Nephron progenitor cell (in vitro differentiated cells): ENCODE data around the gene PIPOX.

Experiments
- DNase-seq: peaks from one replicate; pipeline ENCODE4 v3.0.0; 2021
- H3K27ac Mint-ChIP-seq: 2 replicates; pipeline ENCODE4 v1.8.0; 2021; ENCODE audit warnings: mild to moderate bottlenecking, moderate library complexity, mixed read lengths
- H3K27me3 Mint-ChIP-seq: 2 replicates; pipeline ENCODE4 v1.8.0; 2021; ENCODE audit warnings: mild to moderate bottlenecking, low read depth, mixed read lengths; ENCODE audit not compliant: poor library complexity
- H3K36me3 Mint-ChIP-seq: 2 replicates; pipeline ENCODE4 v1.8.0; 2021; ENCODE audit warnings: low read depth, mixed read lengths
- H3K4me1 Mint-ChIP-seq: 2 replicates; pipeline ENCODE4 v1.8.0; 2021; ENCODE audit warnings: mixed read lengths
- H3K4me3 Mint-ChIP-seq: 2 replicates; pipeline ENCODE4 v1.8.0; 2021; ENCODE audit warnings: mild to moderate bottlenecking, moderate library complexity, mixed read lengths
- H3K9me3 Mint-ChIP-seq: 2 replicates; pipeline ENCODE4 v1.8.0; 2021; ENCODE audit warnings: mild to moderate bottlenecking, moderate library complexity, mixed read lengths
- TF ChIP-seq, protein P1 (sequence below): fragments of 200-600 bp; sonication (generic); IDR thresholded peaks from 2 replicates; pipeline ENCODE4 v1.5.0; 2021; ENCODE audit warnings: antibody characterized with exemption

The PIPOX gene

DNA sequence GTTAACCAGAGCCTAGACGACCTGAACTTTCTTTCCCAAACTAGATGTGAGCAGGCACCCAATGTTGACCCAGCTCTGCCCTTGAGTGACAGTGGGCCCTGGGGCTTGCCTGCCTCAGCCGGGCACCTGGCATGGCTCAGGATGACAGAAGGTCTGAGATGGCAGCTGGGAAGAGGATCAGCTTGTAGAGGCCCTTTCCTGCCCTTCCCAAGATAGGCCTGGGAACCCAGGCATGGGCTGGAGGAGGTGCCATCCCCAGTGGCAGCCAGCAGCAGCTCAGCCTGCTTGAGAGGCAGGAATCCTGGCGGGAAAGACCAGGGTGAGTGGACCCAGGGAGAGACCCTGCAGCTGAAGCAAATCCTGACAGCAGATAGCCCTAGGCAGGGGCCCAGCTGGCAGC, 59.1 kb downstream of the PIPOX start:
- Mint-ChIP-seq H3K4me1 (peaks cover 38% of the 10 kb centered on the region), H3K9me3 (no peaks in the 10 kb centered on the region), H3K27me3 (peaks cover 11% of the 10 kb centered on the region), H3K27ac (peak overlapping the region; percentile 12), H3K36me3 (peaks cover 30% of the 10 kb centered on the region), H3K4me3 (no peak overlapping the region)
- TF ChIP-seq, protein P1, sequence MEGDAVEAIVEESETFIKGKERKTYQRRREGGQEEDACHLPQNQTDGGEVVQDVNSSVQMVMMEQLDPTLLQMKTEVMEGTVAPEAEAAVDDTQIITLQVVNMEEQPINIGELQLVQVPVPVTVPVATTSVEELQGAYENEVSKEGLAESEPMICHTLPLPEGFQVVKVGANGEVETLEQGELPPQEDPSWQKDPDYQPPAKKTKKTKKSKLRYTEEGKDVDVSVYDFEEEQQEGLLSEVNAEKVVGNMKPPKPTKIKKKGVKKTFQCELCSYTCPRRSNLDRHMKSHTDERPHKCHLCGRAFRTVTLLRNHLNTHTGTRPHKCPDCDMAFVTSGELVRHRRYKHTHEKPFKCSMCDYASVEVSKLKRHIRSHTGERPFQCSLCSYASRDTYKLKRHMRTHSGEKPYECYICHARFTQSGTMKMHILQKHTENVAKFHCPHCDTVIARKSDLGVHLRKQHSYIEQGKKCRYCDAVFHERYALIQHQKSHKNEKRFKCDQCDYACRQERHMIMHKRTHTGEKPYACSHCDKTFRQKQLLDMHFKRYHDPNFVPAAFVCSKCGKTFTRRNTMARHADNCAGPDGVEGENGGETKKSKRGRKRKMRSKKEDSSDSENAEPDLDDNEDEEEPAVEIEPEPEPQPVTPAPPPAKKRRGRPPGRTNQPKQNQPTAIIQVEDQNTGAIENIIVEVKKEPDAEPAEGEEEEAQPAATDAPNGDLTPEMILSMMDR = no peak
- no peak for DNase-seq

DNA sequence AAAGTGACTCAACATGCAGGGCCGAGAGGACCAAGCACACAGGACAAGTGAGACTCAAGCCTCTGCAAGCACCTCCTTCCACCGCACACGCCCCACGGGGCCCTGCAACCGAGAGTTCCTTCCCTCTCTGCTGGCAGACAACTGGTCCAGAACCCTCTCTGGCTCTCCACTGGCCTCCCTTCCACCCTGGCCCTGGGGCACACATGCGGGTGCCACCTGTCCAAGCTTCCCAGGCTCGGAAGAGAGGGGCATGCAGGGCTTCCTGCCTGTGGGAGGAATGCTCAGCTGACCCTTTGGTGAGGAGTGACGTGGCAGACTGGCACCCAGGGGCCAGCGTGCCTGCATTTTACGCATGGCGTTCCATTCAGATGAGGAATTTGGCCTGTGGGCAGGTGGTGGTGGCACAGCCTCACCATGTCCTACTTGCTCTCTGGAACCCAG, 59.8 kb downstream of the PIPOX start:
- DNase-seq = no peak
- peaks cover 35% of the 10 kb centered on the region for H3K4me1 Mint-ChIP-seq
- peaks cover 9% of the 10 kb centered on the region for H3K27me3 Mint-ChIP-seq
- TF ChIP-seq, protein P1 = no peak
- H3K4me3 Mint-ChIP-seq = no peak overlapping the region
- H3K36me3 Mint-ChIP-seq = peaks cover 26% of the 10 kb centered on the region
- H3K27ac Mint-ChIP-seq = peak overlapping the region; percentile 12
- no peaks in the 10 kb centered on the region for H3K9me3 Mint-ChIP-seq

DNA sequence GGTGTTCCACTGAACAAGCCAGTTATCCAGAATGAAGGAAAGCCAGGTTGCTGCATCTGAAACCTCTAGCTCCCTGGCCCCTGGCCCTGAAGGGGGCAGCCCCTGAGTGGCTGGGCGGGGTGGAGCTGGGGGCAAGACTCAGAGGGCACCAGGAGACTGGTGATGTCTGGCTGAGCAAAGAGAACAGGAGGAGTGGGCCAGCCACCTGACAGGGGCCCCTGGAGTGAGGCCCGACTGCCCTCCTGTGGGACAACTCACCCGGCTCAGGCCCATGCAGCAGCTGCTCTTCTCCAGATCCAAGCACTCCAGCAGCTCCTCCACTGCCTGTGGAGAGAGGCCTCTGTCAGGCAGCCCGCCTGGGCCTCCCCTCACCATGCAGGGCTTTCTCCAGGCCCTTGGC, 60.4 kb downstream of the PIPOX start:
- peaks cover 8% of the 10 kb centered on the region for H3K27me3 Mint-ChIP-seq
- TF ChIP-seq, protein P1 = no peak
- peaks cover 25% of the 10 kb centered on the region for H3K36me3 Mint-ChIP-seq
- H3K4me3 Mint-ChIP-seq = no peak overlapping the region
- H3K9me3 Mint-ChIP-seq = no peaks in the 10 kb centered on the region
- DNase-seq = no peak
- H3K4me1 Mint-ChIP-seq = peaks cover 33% of the 10 kb centered on the region
- no peak overlapping the region for H3K27ac Mint-ChIP-seq
